Neural cell (in vitro differentiated cells): ENCODE results near the gene CSRNP2.

Experiments
- CTCF ChIP-seq: fragments of 450-650 bp; IDR thresholded peaks from 2 replicates; pipeline ENCODE4 v1.5.1; 2014; ENCODE audit warnings: antibody characterized with exemption, mild to moderate bottlenecking, moderate library complexity; ENCODE audit not compliant: poor library complexity, severe bottlenecking
- REST ChIP-seq: IDR thresholded peaks from 2 replicates; pipeline ENCODE4 v1.6.1; 2012; ENCODE audit warnings: borderline replicate concordance

- no peak for TF ChIP-seq CTCF
- no peak for TF ChIP-seq REST
Measured at GRCh38 chr12:51020448-51021182, 62.8 kb downstream of the CSRNP2 start.
